ENCODE data around the gene CCL4L2. TPM values are rescaled to one million over a fixed set of nuclear protein-coding genes. Genes with fewer than 3 reads are reported as not detected.
"Not testable (repeated sequence)": the region's sequence is repeated elsewhere in the genome, so short reads cannot be mapped to it uniquely, and the experiment has no call there.

CCL4L2 gene
- total RNA-seq, 2 experiments from 2014 or later, result 4.4 to 5.5 TPM

DNA sequence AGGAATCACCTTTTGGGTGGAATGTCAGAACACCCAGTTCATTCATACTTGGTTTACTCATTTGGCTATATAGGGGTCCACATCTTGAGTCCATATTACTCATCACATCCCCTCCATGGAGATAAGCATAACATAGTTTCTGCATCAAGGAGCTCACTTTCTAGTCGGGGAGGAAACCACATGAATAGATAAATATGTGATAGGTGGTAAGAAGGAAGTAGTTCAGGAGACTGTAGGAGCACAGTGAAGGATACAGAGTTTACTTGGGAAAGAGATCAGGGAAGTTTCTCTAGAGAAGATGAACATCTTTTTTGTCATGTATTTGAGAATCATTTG, 4.4 kb upstream of the CCL4L2 start:
- not testable (repeated sequence) for H3K9me3 Mint-ChIP-seq, H3K4me3 Mint-ChIP-seq
- peaks cover 16% of the 10 kb centered on the region for H3K4me1 Mint-ChIP-seq

DNA sequence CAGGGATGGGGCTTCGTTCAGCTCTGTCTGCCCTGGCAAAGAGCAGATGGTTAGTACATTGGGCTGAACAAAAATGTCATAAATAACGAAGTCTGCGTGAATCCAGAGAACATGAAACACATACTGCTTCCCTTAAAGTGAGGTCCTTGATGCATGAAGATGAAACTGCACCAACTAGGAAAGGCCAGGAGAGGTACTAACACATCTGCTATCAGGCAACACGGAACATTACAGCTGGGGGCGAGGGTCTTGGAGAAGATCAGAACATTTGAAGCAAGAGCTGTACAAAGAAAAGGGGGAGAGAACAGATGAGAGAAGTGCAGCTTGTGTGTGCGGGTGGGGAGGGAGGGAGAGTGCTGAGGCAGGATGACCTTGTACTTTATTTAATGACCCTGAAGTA, 3.5 kb upstream of the CCL4L2 start:
- not testable (repeated sequence) for H3K4me3 Mint-ChIP-seq, H3K27ac Mint-ChIP-seq, H3K4me1 Mint-ChIP-seq, DNase-seq, H3K9me3 Mint-ChIP-seq, H3K36me3 Mint-ChIP-seq
- H3K27me3 Mint-ChIP-seq, result peaks cover 37% of the 10 kb centered on the region

More for the DNA sequence above, 4.4 kb upstream of the CCL4L2 start:
- not testable (repeated sequence) for DNase-seq, H3K36me3 Mint-ChIP-seq, H3K27ac Mint-ChIP-seq
- H3K27me3 Mint-ChIP-seq, result peaks cover 39% of the 10 kb centered on the region

DNA sequence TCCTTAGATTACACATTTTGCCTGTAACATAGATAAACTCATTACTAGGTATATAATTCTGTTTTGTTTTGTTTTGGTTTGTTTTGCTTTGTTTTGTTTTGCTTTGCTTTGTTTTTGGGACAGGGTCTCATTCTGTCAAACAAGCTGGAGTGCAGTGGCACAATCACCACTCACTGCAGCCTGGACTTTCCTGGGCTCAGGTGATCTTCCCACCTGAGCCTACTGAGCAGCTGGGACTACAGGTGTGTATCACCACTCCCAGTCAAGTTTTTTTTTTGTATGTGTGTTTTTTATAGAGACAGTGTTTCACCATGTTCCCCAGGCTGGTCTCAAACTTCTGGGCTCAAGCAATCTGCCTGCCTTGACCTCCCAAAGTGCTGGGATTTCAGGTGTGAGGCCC, 1.3 kb upstream of the CCL4L2 start:
- no peak for DNase-seq
- Mint-ChIP-seq H3K9me3 (no peaks in the 10 kb centered on the region), H3K27ac (no peak overlapping the region), H3K4me1 (peaks cover 8% of the 10 kb centered on the region), H3K36me3 (no peaks in the 10 kb centered on the region), H3K4me3 (no peak overlapping the region), H3K27me3 (peaks cover 39% of the 10 kb centered on the region)

DNA sequence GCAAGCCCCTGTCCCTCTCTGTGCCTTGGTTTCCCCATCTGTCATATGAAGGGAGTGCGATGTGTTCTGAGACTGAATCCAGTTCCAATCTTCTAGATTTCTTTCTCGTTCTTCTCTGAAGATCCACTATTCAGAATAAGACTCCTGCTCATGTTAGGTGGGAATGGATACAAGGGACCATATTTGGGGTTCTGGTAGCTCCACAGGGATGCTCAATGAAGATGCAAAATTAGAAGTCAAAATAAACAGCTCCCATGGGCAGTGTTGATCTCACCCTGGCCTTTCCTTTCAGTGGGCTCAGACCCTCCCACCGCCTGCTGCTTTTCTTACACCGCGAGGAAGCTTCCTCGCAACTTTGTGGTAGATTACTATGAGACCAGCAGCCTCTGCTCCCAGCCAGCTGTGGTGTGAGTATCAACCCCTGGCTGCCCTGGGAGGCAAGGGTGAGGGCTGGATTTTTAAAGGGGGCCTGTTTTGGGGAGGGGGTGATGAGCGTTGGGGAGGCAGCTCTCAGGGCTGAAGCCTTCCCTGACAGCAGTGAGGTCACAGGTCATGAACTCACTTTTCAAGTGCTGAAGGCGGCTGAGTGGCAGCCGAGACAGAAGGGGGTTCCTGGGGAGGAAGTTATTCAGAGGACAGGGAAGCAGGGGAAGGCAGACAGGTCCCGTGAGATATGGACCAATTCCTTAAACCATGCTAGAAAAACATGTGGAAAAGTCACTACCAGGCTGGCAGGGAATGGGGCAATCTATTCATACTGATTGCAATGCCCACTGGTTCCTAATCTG, 815 bp downstream of the CCL4L2 start:
- peak overlapping the region; percentile 31 for H3K27ac Mint-ChIP-seq

DNA sequence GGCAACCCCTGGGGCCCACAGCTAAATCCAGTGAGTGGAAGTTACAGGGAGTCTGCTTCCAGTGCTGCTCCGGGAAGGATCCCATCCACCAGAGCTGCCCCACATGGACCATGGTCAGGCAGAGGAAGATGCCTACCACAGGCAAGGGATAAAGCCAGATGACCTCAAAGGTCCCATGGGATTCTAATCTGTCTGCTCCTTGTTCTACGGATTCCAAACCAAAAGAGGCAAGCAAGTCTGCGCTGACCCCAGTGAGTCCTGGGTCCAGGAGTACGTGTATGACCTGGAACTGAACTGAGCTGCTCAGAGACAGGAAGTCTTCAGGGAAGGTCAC, 1.4 kb downstream of the CCL4L2 start:
- Mint-ChIP-seq H3K27me3 (peaks cover 27% of the 10 kb centered on the region), H3K27ac (no peak overlapping the region), H3K4me3 (no peak overlapping the region), H3K9me3 (no peaks in the 10 kb centered on the region), H3K36me3 (no peaks in the 10 kb centered on the region), H3K4me1 (peaks cover 4% of the 10 kb centered on the region)
- no peak for DNase-seq

More for the DNA sequence above, 815 bp downstream of the CCL4L2 start:
- peaks cover 29% of the 10 kb centered on the region for H3K27me3 Mint-ChIP-seq
- DNase-seq, H3K4me1 Mint-ChIP-seq, H3K36me3 Mint-ChIP-seq, H3K9me3 Mint-ChIP-seq: not testable (repeated sequence)
- peak overlapping the region; percentile 2 for H3K4me3 Mint-ChIP-seq

DNA sequence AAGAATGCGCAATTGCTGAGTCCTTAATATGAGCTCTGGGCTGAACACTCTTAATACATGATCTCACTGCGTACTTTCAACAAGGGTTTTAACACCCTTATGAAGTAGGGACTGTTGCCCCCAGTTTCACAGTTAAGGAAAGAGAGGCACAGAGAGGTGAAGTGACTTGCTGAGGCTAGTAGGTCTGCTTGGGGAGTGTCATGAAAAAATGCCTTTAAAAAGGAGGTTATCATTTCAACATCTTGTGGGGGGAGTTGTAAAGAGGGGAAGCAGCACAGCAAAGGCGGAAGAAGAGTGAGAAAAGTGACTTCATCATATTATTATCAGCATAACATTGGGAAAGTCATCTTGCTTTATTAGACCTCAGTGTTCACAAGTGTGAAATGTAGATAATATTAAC, 2.1 kb downstream of the CCL4L2 start:
- Mint-ChIP-seq H3K27ac (no peak overlapping the region), H3K36me3 (no peaks in the 10 kb centered on the region), H3K9me3 (peaks cover 3% of the 10 kb centered on the region), H3K27me3 (peaks cover 27% of the 10 kb centered on the region), H3K4me3 (no peak overlapping the region), H3K4me1 (peaks cover 4% of the 10 kb centered on the region)
- DNase-seq, result no peak

DNA sequence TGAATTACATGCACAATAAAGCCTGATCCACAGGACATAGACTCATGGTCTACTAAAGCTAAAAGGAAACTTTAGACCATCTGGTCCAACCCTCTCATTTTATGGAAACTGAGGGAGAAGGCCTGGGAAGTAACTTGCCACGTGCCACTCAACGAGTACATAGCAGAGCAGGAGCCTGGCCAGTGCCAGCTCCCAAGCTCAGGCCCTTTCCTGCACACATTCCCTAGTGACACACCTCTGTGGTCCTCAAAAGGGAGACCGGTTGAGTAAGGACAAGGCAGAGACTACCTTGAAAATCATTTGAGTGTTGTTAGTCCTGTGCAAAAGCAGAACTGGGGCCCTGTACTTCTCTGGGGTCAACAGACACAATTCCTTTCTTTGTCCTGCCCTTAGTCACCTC, 2.8 kb downstream of the CCL4L2 start:
- Mint-ChIP-seq H3K4me1 (peaks cover 4% of the 10 kb centered on the region), H3K27me3 (peaks cover 32% of the 10 kb centered on the region), H3K36me3 (peaks cover 4% of the 10 kb centered on the region), H3K27ac (no peak overlapping the region), H3K9me3 (peaks cover 9% of the 10 kb centered on the region), H3K4me3 (no peak overlapping the region)
- DNase-seq, result no peak

DNA sequence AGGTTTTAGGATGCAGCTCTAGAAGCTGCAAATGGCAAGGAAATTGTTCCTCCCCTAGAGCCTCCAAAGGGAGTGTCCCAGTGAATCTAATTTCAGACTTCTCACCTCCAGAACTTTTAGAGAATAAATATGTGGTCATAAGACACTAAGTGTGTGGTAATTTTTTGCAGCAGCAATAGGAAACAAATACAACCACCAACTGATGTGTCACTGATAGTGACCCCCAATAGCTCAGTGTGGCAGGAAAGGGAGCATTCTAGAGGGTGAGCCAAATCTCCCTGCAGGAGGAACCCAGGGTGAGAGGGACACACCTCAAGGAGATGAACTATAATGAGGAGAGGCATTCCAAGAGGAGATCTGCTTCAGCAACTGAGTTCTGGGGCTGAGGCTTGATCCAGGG, 4.1 kb downstream of the CCL4L2 start:
- Mint-ChIP-seq H3K4me3 (no peak overlapping the region), H3K36me3 (peaks cover 4% of the 10 kb centered on the region), H3K4me1 (peaks cover 4% of the 10 kb centered on the region), H3K9me3 (peaks cover 13% of the 10 kb centered on the region), H3K27me3 (peaks cover 30% of the 10 kb centered on the region), H3K27ac (no peak overlapping the region)
- no peak for DNase-seq

DNA sequence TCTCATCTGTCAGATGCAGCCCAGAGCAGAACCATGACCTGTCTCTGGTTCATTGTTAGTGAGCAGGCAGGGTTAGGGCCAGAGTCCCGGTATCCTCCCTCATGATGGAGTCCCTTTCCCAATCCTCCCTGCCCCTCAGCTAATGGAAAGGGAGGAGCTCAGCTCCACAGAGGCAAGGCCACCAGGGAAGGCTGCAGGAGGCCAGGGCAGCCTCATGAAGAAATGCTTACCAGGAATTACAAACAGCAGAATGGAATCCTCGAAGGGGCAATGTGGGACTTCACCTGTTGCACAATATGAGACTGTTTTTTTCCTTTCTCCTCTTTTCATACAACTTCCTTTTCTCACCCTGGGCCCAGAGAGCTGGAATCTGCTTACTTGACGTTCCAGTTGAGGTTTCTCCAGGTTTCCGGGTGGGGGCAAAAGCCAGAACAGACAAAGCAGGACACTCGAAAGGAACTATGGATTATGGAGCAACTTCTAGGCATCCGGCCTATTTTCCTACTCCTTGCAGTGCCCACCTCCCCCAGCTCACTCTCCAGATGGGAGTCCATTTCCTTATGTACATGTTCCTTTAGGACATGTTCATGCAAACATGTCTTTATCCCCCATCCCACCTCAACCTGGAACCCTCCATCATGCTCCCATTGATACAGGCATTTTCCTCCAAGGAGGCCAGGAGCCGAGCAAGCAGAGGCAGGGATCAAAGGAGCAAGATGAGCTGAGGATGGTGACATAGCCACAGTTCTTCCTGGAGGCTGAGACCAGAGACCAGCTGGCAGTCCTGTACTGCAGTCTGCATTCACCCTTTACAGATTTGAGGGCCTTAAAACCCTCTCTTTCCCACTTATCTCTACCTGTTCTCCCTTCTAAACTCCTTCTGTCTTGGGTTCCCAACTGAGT, 4.8 kb downstream of the CCL4L2 start:
- Mint-ChIP-seq H3K27me3 (peaks cover 29% of the 10 kb centered on the region), H3K9me3 (peaks cover 13% of the 10 kb centered on the region)
- H3K36me3 Mint-ChIP-seq, H3K4me1 Mint-ChIP-seq, H3K27ac Mint-ChIP-seq, DNase-seq, H3K4me3 Mint-ChIP-seq: not testable (repeated sequence)

DNA sequence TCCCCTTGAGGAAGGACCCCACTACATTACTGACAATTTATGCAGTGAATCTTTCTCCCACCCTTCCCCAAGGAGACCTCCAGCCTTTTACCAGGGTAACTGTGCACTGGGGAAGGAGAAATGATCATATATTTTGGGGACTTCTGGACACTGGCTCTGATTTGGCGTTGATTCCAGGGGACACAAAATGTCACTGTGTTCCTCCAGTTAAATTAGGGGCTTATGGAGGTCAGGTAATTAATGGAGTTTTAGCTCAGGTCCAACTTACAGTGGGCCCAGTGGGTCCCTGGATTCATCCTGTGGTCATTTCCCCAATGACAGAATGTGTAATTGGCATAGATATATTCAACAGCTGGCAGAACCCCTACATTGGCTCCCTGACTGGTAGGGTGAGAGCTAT, 8.7 kb downstream of the CCL4L2 start:
- H3K9me3 Mint-ChIP-seq, result peaks cover 13% of the 10 kb centered on the region
- not testable (repeated sequence) for H3K27ac Mint-ChIP-seq, DNase-seq, H3K36me3 Mint-ChIP-seq, H3K4me1 Mint-ChIP-seq, H3K4me3 Mint-ChIP-seq
- peaks cover 11% of the 10 kb centered on the region for H3K27me3 Mint-ChIP-seq

DNA sequence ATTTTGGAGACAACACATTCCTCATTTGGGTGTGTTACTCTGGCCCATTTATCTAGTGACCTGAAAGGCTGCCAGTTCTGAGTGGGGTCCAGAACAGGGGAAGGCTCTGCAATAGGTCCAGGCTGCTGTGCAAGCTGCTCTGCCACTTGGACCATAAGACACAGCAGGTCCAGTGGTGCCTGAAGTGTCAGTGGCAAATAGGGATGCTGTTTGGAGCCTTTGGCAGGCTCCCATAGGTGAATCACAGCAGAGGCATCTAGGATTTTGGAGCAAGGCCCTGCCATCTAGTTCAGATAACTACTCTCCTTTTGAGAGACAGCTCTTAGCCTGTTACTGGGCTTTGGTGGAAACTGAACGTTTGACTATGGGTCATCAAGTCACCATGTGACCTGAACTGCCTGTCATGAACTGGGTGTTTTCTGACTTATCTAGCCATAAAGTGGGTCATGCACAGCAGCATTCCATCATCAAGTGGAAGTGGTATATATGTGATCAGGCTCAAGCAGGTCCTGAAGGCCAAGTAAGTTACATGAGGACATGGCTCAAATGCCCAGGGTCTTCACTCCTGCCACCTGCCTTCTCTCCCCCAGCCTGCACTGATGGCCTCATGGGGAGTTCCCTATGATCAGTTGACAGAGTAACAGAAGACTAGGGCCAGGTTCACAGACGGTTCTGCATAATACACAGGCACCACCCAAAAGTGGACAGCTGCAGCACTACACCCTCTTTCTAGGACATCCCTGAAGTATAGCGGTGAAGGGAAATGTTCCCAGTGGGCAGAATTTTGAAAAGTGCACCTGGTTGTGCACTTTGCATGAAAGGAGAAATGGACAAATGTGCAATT, 10.1 kb downstream of the CCL4L2 start:
- H3K4me1 Mint-ChIP-seq, H3K36me3 Mint-ChIP-seq, H3K27ac Mint-ChIP-seq, DNase-seq, H3K4me3 Mint-ChIP-seq: not testable (repeated sequence)
- H3K27me3 Mint-ChIP-seq, result peaks cover 11% of the 10 kb centered on the region
- peaks cover 14% of the 10 kb centered on the region for H3K9me3 Mint-ChIP-seq

DNA sequence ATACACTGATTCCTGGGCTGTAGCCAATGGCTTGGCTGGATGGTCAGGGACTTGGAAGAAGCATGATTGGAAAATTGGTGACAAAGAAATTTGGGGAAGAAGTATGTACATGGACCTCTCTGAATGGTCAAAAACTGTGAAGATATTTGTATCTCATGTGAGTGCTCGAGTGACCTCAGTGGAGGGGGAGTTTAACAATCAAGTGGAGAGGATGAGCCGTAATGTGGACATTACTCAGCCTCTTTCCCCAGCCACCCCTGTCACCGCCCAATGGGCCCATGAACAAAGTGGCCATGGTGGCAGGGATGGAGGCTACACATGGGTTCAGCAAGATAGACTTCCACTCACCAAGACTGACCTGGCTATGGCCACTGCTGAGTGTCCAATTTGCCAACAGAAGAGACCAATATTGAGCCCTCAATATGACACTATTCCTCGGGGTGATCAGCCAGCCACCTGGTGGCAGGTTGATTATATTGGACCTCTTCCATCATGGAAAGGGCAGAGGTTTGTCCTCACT, 10.8 kb downstream of the CCL4L2 start:
- DNase-seq, H3K4me3 Mint-ChIP-seq, H3K36me3 Mint-ChIP-seq, H3K4me1 Mint-ChIP-seq, H3K27ac Mint-ChIP-seq: not testable (repeated sequence)
- H3K9me3 Mint-ChIP-seq, result peaks cover 14% of the 10 kb centered on the region
- peaks cover 11% of the 10 kb centered on the region for H3K27me3 Mint-ChIP-seq

DNA sequence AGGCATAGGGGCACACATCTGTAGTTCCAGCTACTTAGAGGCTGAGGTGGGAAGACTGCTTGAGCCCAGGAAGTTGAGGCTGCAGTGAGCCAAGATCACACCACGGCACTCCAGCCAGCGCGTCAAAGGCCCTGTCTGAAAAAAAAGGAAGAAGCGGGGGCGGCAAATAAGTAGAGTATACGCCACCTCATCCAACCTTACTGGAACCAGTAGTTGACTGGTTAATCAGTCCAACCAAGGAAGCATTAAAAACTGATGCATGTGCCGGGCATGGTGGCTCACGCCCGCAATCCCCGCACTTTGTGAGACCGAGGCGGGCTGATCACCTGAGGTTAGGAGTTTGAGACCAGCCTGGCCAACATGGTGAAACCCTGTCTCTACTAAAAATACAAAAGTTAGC, 12.1 kb downstream of the CCL4L2 start:
- H3K27ac Mint-ChIP-seq, DNase-seq, H3K4me3 Mint-ChIP-seq, H3K4me1 Mint-ChIP-seq, H3K36me3 Mint-ChIP-seq: not testable (repeated sequence)
- Mint-ChIP-seq H3K9me3 (peaks cover 10% of the 10 kb centered on the region), H3K27me3 (peaks cover 11% of the 10 kb centered on the region)

DNA sequence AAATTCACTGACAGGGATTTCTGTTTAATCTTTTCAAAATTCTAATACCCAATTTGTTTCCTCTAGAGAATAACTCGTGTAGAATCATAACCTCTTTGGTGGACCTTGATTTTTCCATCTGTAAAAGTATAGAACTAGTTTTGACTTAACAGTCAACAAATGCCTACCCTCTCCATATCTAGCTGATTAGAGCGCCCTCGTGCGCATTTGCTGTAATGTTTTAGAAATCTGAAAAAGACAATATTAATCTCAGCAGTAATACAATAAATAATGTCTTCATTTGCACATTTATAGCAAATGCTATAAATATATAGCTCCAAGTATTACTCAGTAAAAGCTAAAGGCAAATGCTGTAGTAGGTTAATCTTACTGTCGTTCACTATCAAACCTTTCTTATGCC, 18.8 kb downstream of the CCL4L2 start:
- H3K27ac Mint-ChIP-seq, H3K9me3 Mint-ChIP-seq, H3K36me3 Mint-ChIP-seq, H3K27me3 Mint-ChIP-seq, H3K4me3 Mint-ChIP-seq, H3K4me1 Mint-ChIP-seq: not testable (repeated sequence)
- peak; percentile 22 for DNase-seq

DNA sequence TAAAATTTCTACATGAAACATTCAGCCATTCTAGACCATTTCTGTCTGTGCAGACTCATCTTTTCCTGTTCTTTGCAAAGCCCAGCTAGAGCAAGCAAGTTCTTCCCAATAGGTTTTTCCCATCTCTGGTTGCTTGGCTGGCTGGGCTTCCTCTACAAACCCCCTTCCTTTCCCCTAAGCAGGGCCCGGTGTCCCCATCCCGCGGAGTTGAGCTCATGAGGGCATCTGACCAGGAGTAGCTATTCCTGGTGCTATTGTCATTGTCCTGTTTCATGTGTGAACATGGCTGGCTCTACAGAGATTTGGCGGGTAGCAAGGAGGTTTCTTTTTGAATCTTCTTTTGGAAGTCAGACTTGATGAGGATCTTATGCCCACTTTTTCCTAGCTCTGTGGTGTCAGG, 31.2 kb downstream of the CCL4L2 start:
- H3K9me3 Mint-ChIP-seq, H3K4me1 Mint-ChIP-seq, H3K27me3 Mint-ChIP-seq, DNase-seq, H3K4me3 Mint-ChIP-seq, H3K36me3 Mint-ChIP-seq, H3K27ac Mint-ChIP-seq: not testable (repeated sequence)
